GM12875 (cell line): Measurements from ENCODE around the gene PITPNC1.

Experiments used
- H3K4me3 ChIP-seq: one replicate; pipeline ENCODE4 v1.5.1; 2011; ENCODE audit warnings: low read depth, low read length, control low read depth
- TF ChIP-seq, protein P1 (sequence below): IDR thresholded peaks from 2 replicates; pipeline ENCODE4 v1.5.1; 2011; ENCODE audit warnings: low read depth, mild to moderate bottlenecking, control low read depth, inconsistent platforms, low read length, moderate library complexity, borderline replicate concordance; ENCODE audit not compliant: insufficient read depth

Gene PITPNC1

DNA sequence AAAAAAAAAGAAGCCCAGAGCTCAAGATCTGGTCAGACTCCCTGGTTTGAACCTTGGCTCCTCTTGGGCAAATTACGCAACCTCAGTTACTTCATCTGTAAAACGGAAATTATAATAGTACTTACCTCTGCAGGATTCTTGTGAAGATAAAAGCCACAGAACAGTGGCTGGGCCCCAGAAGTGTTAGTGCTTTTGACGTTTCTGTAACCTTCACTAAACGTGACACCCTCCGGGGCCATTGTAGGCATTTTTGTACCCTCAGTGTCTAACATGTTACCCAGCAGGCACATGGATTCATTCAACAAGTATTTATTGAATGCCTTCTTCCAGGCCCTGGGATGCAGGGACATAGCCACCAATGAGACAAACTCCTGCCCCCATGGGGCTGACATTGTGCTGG, 58.0 kb downstream of the PITPNC1 start:
- H3K4me3 ChIP-seq: no peak overlapping the region
- TF ChIP-seq, protein P1, sequence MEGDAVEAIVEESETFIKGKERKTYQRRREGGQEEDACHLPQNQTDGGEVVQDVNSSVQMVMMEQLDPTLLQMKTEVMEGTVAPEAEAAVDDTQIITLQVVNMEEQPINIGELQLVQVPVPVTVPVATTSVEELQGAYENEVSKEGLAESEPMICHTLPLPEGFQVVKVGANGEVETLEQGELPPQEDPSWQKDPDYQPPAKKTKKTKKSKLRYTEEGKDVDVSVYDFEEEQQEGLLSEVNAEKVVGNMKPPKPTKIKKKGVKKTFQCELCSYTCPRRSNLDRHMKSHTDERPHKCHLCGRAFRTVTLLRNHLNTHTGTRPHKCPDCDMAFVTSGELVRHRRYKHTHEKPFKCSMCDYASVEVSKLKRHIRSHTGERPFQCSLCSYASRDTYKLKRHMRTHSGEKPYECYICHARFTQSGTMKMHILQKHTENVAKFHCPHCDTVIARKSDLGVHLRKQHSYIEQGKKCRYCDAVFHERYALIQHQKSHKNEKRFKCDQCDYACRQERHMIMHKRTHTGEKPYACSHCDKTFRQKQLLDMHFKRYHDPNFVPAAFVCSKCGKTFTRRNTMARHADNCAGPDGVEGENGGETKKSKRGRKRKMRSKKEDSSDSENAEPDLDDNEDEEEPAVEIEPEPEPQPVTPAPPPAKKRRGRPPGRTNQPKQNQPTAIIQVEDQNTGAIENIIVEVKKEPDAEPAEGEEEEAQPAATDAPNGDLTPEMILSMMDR: no peak

DNA sequence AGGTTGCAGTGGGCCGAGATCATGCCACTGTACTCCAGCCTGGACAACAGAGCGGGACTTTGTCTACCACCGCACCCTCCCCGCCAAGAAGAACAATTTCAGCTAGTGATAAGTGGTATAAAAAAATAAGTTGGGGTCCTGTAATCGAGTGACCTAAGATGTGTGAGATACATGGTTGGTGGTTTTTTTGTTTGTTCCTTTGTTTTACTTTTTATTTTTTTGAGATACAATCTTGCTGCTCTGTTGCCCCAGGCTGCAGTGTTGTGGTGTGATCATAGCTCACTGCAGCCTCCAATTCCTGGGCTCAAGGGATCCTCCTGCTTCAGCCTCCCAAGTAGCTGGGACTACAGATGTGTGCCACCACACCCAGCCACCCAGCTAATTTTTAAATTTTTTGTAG, 58.7 kb downstream of the PITPNC1 start:
- TF ChIP-seq, protein P1: no peak
- no peak overlapping the region for H3K4me3 ChIP-seq

DNA sequence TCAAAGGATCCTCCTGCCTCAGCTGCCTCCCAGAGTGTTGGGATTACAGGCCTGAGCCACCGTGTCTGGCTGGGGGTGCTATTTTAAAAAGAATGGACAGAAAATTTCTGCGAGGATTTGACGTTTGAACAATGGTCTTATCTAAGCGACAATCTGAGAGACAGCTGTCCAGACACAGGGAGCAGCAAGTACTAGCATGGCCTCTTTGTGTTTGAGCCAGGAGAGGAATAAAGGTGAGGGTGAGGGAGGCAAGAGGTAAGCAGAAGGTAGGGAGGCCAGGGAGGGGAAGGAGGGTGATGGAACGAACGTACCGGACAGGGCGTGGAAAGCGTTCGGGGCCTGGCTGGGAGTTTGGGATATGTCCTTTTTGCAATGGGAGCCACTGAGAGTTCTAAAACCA, 59.2 kb downstream of the PITPNC1 start:
- TF ChIP-seq, protein P1: no peak

DNA sequence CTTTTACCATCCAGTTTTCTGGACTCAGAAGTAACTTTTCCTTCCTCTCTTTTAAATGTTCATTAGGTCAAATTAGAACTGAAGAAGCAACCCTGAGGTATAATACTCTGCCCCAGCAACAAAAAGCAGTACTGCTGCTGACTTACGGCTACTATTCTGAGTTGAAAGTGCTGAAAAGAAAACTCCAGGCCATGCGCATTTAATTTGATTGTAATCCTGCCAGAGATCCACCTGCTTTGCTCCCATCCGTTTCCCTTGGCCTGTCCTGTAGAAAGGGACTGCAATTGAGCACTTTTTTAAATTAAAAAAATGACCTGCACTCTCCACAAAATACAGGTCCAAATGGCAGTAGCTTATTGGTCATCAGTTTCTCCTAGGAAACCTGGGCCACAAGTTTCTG, 61.6 kb downstream of the PITPNC1 start:
- TF ChIP-seq, protein P1: no peak
- no peak overlapping the region for H3K4me3 ChIP-seq

More for the DNA sequence above, 59.2 kb downstream of the PITPNC1 start:
- no peak overlapping the region for H3K4me3 ChIP-seq

DNA sequence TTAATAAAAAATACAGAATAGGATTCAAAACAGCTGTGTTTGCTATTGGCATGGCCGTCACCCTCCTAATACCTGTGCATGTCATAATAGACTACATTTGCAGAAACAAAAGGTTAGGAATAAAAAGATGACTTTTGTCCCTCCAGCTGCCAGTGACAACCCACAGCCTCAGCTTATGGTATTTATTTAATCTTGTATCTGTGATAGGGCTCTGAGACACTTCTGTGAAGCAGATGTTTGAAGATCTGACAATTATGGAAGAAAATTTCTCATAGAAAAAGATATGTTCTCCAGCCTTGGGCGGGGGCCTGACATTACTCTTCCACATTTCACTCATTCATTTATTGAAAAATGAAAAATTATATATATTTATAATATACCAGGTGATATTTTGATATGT, 62.2 kb downstream of the PITPNC1 start:
- H3K4me3 ChIP-seq: no peak overlapping the region
- TF ChIP-seq, protein P1: no peak

DNA sequence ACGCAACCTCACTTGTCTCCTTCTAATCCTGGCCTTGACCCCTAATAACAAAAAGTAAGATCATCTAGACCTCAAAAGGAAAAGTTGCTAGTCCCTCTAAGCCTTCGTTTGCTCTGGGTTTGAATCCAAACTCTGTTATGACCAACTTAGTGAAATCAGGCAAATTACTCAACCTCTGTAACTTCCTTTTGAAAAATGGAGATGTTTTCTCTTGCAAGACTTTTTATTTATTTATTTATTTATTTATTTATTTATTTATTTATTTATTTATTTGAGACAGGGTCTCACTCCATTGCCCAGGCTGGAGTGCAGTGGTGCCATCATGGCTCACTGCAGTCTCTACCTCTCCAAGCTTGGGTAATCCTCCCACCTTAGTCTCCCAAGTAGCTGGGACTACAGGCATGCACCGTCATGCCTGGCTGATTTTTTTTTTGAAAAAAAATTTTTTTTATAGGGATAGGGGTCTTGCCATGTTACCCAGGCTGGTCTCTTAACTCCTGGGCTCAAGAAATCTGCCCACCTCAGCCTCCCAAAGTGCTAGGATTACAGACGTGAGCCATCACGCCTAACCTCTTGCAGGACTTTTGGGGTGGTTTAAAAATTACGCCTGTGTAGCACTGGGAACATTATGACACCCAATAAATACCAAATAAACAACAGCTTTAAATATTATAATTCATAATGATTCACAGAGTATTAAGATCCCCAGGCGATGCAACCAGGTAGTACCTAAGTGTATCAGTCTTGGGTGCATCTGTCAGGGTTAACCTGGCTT, 63.4 kb downstream of the PITPNC1 start:
- no peak overlapping the region for H3K4me3 ChIP-seq

More for the DNA sequence above, 63.4 kb downstream of the PITPNC1 start:
- TF ChIP-seq, protein P1: no peak
